ENCODE data around the gene MRPS7.
"Not testable (repeated sequence)": the region's sequence is repeated elsewhere in the genome, so short reads cannot be mapped to it uniquely, and the experiment has no call there.

MRPS7 gene

GRCh38 chr17:75271955-75272847 is 10.5 kb downstream of the MRPS7 start:
- peak in 1 of 5 donors; percentile 35 for DNase-seq

GRCh38 chr17:75272848-75273184 is 11.1 kb downstream of the MRPS7 start:
- no peak for DNase-seq

GRCh38 chr17:75273977-75274708 is 12.5 kb downstream of the MRPS7 start:
- DNase-seq = no peak

GRCh38 chr17:75277664-75278071 is 16.0 kb downstream of the MRPS7 start:
- no peak for DNase-seq

- not testable (repeated sequence) for DNase-seq
Observed at GRCh38 chr17:75280189-75280588, 18.5 kb downstream of the MRPS7 start.

- no peak for DNase-seq
Observed at GRCh38 chr17:75285123-75285522, 23.4 kb downstream of the MRPS7 start.

DNA sequence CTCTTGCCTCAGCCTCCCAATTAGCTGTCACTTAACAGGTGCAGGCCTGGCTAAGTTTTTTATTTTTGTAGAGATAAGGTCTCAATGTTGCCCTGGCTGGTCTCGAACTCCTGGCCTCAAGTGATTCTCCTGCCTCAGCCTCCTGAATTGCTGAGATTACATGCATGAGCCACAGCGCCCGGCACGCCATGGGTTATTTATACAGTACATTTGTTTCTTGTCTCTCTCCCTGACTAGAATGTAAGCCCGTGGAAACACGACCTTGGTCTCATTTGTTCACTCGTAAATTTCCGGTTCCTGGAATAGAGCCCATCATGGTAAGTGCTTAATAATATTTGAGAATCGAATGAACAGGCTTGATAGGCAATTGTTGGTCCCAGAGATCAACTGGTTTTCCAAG is 25.5 kb downstream of the MRPS7 start:
- no peak for DNase-seq

- no peak for DNase-seq
Observed at GRCh38 chr17:75288359-75288758, 26.7 kb downstream of the MRPS7 start.

- no peak for DNase-seq
Observed at GRCh38 chr17:75288770-75289114, 27.1 kb downstream of the MRPS7 start.

GRCh38 chr17:75289115-75289831 is 27.6 kb downstream of the MRPS7 start, which contains the start of gene SLC25A19:
Gene SLC25A19 (minus strand): TSS chr17:75289433. CDS start chr17:75286764, 2,669 bp downstream.
- peak; percentile 94 to 99 (median 97) for DNase-seq

DNA sequence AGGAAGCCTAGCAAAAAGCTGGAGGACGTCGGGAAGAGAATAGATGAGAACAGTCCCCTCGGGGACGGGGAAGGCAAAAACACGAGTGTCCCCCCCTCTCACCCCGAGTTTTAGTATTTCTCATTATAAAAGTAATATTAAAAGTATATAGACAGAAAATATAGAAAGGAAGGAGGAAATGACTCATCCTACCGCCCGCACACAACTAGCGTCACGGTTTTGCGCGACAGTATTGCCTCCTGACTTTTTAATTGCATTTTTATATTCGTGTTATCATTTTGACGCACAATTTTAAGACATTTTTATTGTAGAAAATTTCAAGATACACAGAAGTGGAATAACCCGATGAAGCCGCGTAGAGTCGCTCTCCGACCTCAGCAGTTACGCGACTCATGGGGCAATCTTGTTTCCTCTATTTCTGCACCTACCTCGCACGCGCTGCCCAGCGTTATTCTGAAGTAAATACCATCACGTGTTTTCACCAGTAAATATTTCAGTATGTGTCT is 28.2 kb downstream of the MRPS7 start:
- DNase-seq = peak in 4 of 5 donors; percentile 46 to 84 (median 56)

DNA sequence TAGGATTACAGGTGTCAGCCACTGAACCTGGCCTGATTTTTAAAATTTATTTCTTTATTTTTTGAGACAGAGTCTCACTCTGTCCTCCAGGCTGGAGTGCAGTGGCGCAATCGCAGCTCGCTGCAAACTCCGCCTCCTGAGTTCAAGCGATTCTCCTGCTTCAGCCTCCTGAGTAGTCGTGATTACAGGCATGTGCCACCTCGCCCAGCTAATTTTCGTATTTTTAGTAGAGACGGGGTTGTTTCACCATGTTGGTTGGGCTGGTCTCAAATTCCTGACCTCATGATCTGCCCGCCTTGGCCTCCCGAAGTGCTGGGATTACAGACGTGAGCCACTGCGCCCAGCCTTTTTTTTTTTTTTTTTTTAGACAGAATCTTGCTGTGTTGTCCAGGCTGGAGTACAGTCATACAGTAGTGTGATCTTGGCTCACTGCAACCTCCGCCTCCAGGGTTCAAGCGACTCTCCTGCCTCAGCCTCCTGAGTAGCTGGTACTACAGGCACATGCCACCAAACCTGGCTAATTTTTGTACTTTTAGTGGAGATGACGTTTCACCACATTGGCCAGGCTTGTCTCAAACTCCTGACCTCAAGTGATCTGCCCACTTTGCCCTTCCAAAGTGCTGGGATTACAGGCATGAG is 31.2 kb downstream of the MRPS7 start:
- not testable (repeated sequence) for DNase-seq

GRCh38 chr17:75295201-75296158 is 33.8 kb downstream of the MRPS7 start:
- peak in 1 of 5 donors; percentile 75 for DNase-seq

DNA sequence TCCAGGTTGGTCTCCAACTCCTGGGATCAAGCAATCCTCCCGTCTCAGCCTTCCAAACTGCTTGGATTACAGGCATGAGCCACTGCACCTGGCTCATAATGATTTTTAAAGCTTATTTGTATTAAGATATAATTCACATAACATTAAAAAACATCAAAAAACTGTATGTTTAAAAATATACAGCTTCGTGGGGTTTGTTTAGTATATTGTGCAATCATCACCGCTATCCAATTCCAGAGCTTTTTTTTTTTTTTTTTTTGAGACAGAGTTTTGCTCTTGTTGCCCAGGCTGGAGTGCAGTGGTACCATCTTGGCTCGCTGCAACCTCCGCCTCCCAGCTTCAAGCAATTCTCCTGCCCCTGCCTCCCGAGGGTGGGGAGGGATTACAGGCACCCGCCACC is 38.6 kb downstream of the MRPS7 start:
- no peak for DNase-seq

GRCh38 chr17:75301049-75301448 is 39.4 kb downstream of the MRPS7 start:
- no peak for DNase-seq

DNA sequence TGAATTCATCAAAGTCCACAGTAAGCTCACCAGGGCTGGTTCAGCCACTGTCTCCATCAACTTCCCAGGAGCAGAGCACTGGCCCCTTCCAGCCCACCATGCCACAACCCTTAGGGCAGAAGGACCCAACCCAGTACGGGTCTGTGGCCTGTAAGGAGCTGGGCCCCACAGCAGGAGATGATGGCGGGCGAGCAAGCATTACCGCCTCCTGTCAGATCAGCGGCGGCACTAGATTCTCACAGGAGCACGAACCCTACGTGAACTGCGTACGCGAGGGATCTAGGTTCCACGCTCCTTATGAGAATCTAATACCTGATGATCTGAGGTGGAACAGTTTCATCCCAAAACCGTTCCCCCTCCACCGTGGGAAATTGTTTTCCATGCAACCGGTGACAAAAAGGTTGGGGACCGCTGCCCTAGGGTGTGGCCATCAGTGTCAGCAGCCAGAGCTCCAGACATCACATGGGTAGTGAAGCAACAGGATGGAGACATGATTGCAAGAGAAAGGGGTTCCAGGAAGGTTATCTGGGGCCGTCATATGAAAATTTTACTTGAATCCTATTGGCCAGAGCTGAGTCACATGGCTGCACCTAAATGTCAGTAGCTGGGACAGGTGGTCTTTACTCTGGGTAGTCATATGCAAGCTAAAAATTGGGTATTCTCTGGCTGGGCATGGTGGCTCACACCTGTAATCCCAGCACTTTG is 40.0 kb downstream of the MRPS7 start:
- no peak for DNase-seq

GRCh38 chr17:75307957-75308731 is 46.5 kb downstream of the MRPS7 start:
- no peak for DNase-seq

GRCh38 chr17:75308732-75309629 is 47.3 kb downstream of the MRPS7 start:
- no peak for DNase-seq

Data from T-helper 1 cell (primary cell).